H9 (cell line): ENCODE results near the gene CHST15. TPM values are rescaled to one million over a fixed set of nuclear protein-coding genes. Genes with fewer than 3 reads are reported as not detected.

ENCODE experiments used
- DNase-seq: peaks from one replicate; pipeline ENCODE4 v3.0.0-alpha.2; 2017
- H2AFZ ChIP-seq: one replicate; pipeline ENCODE4 v1.6.1; 2013; ENCODE audit warnings: mild to moderate bottlenecking, low read length, control low read depth, moderate library complexity
- H2AK5ac ChIP-seq: 2 replicates; pipeline ENCODE4 v1.6.1; 2013; ENCODE audit warnings: low read length, control low read depth, mixed read lengths; ENCODE audit not compliant: insufficient read length
- H2BK120ac ChIP-seq: one replicate; pipeline ENCODE4 v1.6.1; 2013; ENCODE audit warnings: low read depth, mild to moderate bottlenecking, low read length, control low read depth, inconsistent platforms; ENCODE audit not compliant: poor library complexity, severe bottlenecking
- H2BK12ac ChIP-seq: 2 replicates; pipeline ENCODE4 v1.6.1; 2013; ENCODE audit warnings: low read length, control low read depth, mixed read lengths, low read depth; ENCODE audit not compliant: insufficient read length
- H2BK15ac ChIP-seq: 2 replicates; pipeline ENCODE4 v1.6.1; 2013; ENCODE audit warnings: low read depth, low read length, control low read depth
- H2BK20ac ChIP-seq: one replicate; pipeline ENCODE4 v1.6.1; 2013; ENCODE audit warnings: low read depth, mild to moderate bottlenecking, low read length, control low read depth, inconsistent platforms; ENCODE audit not compliant: poor library complexity, severe bottlenecking
- H2BK5ac ChIP-seq: 2 replicates; pipeline ENCODE4 v1.6.1; 2013; ENCODE audit warnings: low read length, control low read depth, mixed read lengths; ENCODE audit not compliant: insufficient read length
- H3K14ac ChIP-seq: 2 replicates; pipeline ENCODE4 v1.6.1; 2013; ENCODE audit warnings: low read length, control low read depth; ENCODE audit not compliant: insufficient read depth
- H3K18ac ChIP-seq: 2 replicates; pipeline ENCODE4 v1.6.1; 2013; ENCODE audit warnings: low read depth, mild to moderate bottlenecking, mixed read lengths, low read length, control low read depth; ENCODE audit not compliant: insufficient read length
- H3K23ac ChIP-seq: 2 replicates; pipeline ENCODE4 v1.6.1; 2013; ENCODE audit warnings: low read length, control low read depth, mixed read lengths, low read depth; ENCODE audit not compliant: insufficient read length
- H3K23me2 ChIP-seq: 2 replicates; pipeline ENCODE4 v1.6.1; 2013; ENCODE audit warnings: low read depth, mild to moderate bottlenecking, mixed read lengths, low read length, control low read depth; ENCODE audit not compliant: insufficient read length, poor library complexity, severe bottlenecking
- H3K27ac ChIP-seq: 2 replicates; pipeline ENCODE4 v1.5.1; 2013; ENCODE audit warnings: low read length, control low read depth, mixed read lengths, low read depth; ENCODE audit not compliant: insufficient read length
- H3K27me3 ChIP-seq: 2 replicates; pipeline ENCODE4 v1.6.1; 2013; ENCODE audit warnings: low read length, control low read depth, inconsistent platforms; ENCODE audit not compliant: insufficient read depth
- H3K4ac ChIP-seq: 2 replicates; pipeline ENCODE4 v1.6.1; 2013; ENCODE audit warnings: low read depth, mild to moderate bottlenecking, control low read depth, inconsistent platforms, low read length, moderate library complexity
- H3K4me1 ChIP-seq: 2 replicates; pipeline ENCODE4 v1.6.1; 2013; ENCODE audit warnings: low read length, control low read depth, inconsistent platforms; ENCODE audit not compliant: insufficient read depth
- H3K4me2 ChIP-seq: 2 replicates; pipeline ENCODE4 v1.6.1; 2013; ENCODE audit warnings: low read length, control low read depth, mixed read lengths; ENCODE audit not compliant: insufficient read length, insufficient read depth
- H3K56ac ChIP-seq: 2 replicates; pipeline ENCODE4 v1.6.1; 2013; ENCODE audit warnings: low read depth, mild to moderate bottlenecking, mixed read lengths, low read length, control low read depth; ENCODE audit not compliant: insufficient read length
- H3K79me1 ChIP-seq: 2 replicates; pipeline ENCODE4 v1.6.1; 2013; ENCODE audit warnings: low read depth, mild to moderate bottlenecking, moderate library complexity, low read length, control low read depth, inconsistent platforms; ENCODE audit not compliant: insufficient read depth, poor library complexity, severe bottlenecking
- H3K79me2 ChIP-seq: 2 replicates; pipeline ENCODE4 v1.6.1; 2013; ENCODE audit warnings: low read length, control low read depth, inconsistent platforms; ENCODE audit not compliant: insufficient read depth
- H3K9ac ChIP-seq: 2 replicates; pipeline ENCODE4 v1.6.1; 2013; ENCODE audit warnings: low read length, control low read depth, mixed read lengths; ENCODE audit not compliant: insufficient read length; ENCODE audit errors: extremely low read depth
- H3K9me3 ChIP-seq: one replicate; pipeline ENCODE4 v1.6.1; 2013; ENCODE audit warnings: low read depth, low read length, inconsistent platforms; ENCODE audit not compliant: control insufficient read depth
- H3T11ph ChIP-seq: one replicate; pipeline ENCODE4 v1.6.1; 2013; ENCODE audit warnings: mild to moderate bottlenecking, low read length, control low read depth, inconsistent platforms
- H4K20me1 ChIP-seq: one replicate; pipeline ENCODE4 v1.6.1; 2013; ENCODE audit not compliant: control insufficient read depth, insufficient read length, insufficient read depth
- H4K5ac ChIP-seq: 2 replicates; pipeline ENCODE4 v1.6.1; 2013; ENCODE audit warnings: low read depth, mild to moderate bottlenecking, mixed read lengths, low read length, control low read depth; ENCODE audit not compliant: insufficient read length
- H4K8ac ChIP-seq: replicated peaks from 2 replicates; pipeline ENCODE4 v1.6.1; 2013; ENCODE audit warnings: low read length, control low read depth, mixed read lengths, low read depth; ENCODE audit not compliant: insufficient read length
- H4K91ac ChIP-seq: 2 replicates; pipeline ENCODE4 v1.6.1; 2013; ENCODE audit warnings: low read depth, mild to moderate bottlenecking, moderate library complexity, mixed read lengths, low read length, control low read depth; ENCODE audit not compliant: insufficient read length
- H3K27ac Mint-ChIP-seq, 3 experiments: 2 replicates in 2 of 3; 3 replicates in 1 of 3; pipeline ENCODE4 v1.8.0; 2020 to 2021; ENCODE audit warnings: mixed read lengths in 3 of 3, mild to moderate bottlenecking in 1 of 3, moderate library complexity in 1 of 3
- H3K27me3 Mint-ChIP-seq: 2 replicates; pipeline ENCODE4 v1.8.0; 2021; ENCODE audit warnings: low read depth, mild to moderate bottlenecking, moderate library complexity, mixed read lengths
- H3K36me3 Mint-ChIP-seq, 3 experiments: 2 replicates in 2 of 3; 3 replicates in 1 of 3; pipeline ENCODE4 v1.8.0; 2020 to 2021; ENCODE audit warnings: low read depth in 3 of 3, mixed read lengths in 3 of 3; ENCODE audit not compliant: insufficient read depth in 1 of 3
- H3K4me1 Mint-ChIP-seq, 2 experiments: 2 replicates each; pipeline ENCODE4 v1.8.0; 2020; ENCODE audit warnings: mixed read lengths in 2 of 2
- H3K4me3 Mint-ChIP-seq, 2 experiments: 2 replicates in 1 of 2; 3 replicates in 1 of 2; pipeline ENCODE4 v1.8.0; 2020 to 2021; ENCODE audit warnings: mild to moderate bottlenecking in 2 of 2, mixed read lengths in 2 of 2, moderate library complexity in 1 of 2
- H3K9me3 Mint-ChIP-seq, 2 experiments: 2 replicates in 1 of 2; 3 replicates in 1 of 2; pipeline ENCODE4 v1.8.0; 2020; ENCODE audit warnings: mild to moderate bottlenecking in 2 of 2, mixed read lengths in 2 of 2, moderate library complexity in 1 of 2
- CTCF ChIP-seq: fragments of 200-600 bp; sonication (generic); conservative IDR thresholded peaks from 3 replicates; pipeline ENCODE4 v1.8.0; 2021; ENCODE audit warnings: antibody characterized with exemption, mild to moderate bottlenecking
- WGBS: extraction: QIAGEN DNeasy Blood & Tissue Kit; methylation state at CpG from one replicate; pipeline ENCODE4 v1.1.7; 2013; ENCODE audit warnings: missing lambda C conversion rate, low lambda C conversion rate, mixed read lengths; ENCODE audit not compliant: insufficient read length; ENCODE audit errors: extremely low coverage; 5-methylcytosine and 5-hydroxymethylcytosine counted together
- total RNA-seq: library from RNA; stranded (reverse); gene quantifications from 2 replicates; pipeline ENCODE4 v1.2.1, GENCODE V29; 2021

CHST15 gene
- total RNA-seq, 1 experiment from 2014 or later = 8.7 TPM

- WGBS = no CpG with 5 or more reads among the region's 12 CpGs
- no peak for DNase-seq
- TF ChIP-seq CTCF = no peak
- Histone ChIP-seq H3K4ac (no peak overlapping the region), H3K27me3 (no peaks in the 10 kb centered on the region), H3K18ac (no peak overlapping the region), H3K23me2 (no peaks in the 10 kb centered on the region), H4K8ac (no peak overlapping the region), H2BK20ac (no peak overlapping the region), H3K9me3 (no peaks in the 10 kb centered on the region), H3K27ac (no peak overlapping the region), H3K23ac (no peak overlapping the region), H2BK15ac (no peak overlapping the region), H3K56ac (no peak overlapping the region), H3K4me1 (peaks cover 13% of the 10 kb centered on the region), H3K14ac (no peak overlapping the region), H2BK12ac (no peak overlapping the region), H4K5ac (no peak overlapping the region), H4K20me1 (no peaks in the 10 kb centered on the region), H3K79me1 (no peaks in the 10 kb centered on the region), H2AK5ac (no peak overlapping the region), H2AFZ (no peak overlapping the region), H3K9ac (no peak overlapping the region), H3K79me2 (no peaks in the 10 kb centered on the region), H4K91ac (no peak overlapping the region), H3K4me2 (no peak overlapping the region), H3T11ph (no peak overlapping the region), H2BK5ac (no peak overlapping the region), H2BK120ac (no peak overlapping the region)
- Mint-ChIP-seq H3K36me3 (peaks cover 0 to 2% (median 0%) of the 10 kb centered on the region in 3 experiments; a peak in 2 of 7 replicates), H3K4me3 (no peak overlapping the region), H3K4me1 (peaks cover 49 to 54% of the 10 kb centered on the region in 2 experiments), H3K27ac (no peak overlapping the region), H3K27me3 (no peaks in the 10 kb centered on the region), H3K9me3 (no peaks in the 10 kb centered on the region)
Observed at GRCh38 chr10:124029559-124029958, 63.8 kb downstream of the CHST15 start.
